COLO668 (cell line): Measurements from ENCODE around the gene MST1.

ENCODE experiments used
- DNase-seq: peaks from one replicate; lab custom pipeline; 2025; ENCODE audit not compliant: unreplicated experiment; lab: John Stamatoyannopoulos, UW

The MST1 gene

GRCh38 chr3:49658711-49659110 is 30.6 kb downstream of the MST1 start:
- no peak for DNase-seq

DNA sequence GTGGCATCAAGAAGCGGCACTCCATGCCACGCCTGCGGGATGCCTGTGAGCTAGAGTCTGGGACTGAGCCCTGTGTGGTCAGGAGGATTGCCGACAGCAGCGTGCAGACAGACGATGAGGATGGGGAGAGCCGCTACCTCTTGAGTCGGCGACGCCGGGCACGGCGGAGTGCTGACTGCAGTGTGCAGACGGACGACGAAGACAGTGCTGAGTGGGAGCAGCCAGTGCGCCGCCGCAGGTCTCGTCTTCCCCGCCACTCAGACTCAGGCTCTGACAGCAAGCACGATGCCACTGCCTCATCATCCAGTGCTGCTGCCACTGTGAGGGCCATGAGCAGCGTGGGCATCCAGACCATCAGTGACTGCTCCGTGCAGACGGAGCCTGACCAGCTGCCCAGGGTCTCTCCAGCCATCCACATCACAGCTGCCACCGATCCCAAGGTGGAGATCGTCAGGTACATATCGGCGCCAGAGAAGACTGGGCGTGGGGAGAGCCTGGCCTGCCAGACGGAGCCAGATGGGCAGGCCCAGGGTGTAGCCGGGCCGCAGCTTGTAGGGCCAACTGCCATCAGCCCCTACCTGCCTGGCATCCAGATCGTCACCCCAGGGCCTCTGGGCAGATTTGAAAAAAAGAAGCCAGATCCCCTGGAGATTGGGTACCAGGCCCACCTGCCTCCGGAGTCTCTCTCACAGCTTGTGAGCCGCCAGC is 31.9 kb downstream of the MST1 start:
- no peak for DNase-seq

DNA sequence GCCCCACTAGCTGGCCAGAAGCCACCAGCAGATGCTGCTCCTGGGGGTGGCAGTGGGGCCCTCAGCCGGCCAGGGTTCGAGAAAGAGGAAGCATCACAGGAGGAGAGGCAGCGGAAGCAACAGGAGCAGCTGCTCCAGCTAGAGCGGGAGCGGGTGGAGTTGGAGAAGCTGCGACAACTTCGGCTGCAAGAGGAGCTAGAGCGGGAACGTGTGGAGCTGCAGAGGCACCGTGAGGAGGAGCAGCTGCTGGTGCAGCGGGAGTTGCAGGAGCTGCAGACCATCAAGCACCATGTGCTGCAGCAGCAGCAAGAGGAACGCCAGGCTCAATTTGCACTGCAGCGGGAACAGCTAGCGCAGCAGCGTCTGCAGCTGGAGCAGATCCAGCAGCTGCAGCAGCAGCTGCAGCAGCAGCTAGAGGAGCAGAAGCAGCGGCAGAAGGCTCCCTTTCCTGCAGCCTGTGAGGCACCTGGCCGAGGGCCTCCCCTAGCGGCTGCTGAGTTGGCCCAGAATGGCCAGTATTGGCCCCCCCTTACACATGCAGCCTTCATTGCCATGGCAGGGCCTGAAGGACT is 32.6 kb downstream of the MST1 start:
- no peak for DNase-seq

DNA sequence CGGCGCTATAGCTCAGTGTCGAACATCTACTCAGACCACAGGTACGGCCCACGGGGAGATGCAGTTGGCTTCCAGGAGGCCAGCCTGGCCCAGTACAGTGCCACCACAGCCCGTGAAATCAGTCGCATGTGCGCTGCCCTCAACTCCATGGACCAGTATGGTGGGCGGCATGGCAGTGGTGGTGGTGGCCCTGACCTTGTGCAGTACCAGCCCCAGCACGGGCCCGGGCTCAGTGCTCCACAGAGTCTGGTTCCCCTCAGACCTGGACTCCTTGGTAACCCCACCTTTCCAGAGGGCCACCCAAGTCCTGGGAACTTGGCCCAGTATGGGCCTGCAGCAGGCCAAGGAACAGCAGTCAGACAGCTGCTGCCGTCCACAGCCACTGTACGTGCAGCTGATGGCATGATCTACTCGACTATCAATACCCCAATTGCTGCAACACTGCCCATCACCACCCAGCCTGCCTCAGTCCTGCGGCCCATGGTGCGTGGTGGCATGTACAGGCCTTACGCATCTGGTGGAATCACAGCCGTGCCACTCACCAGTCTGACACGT is 33.5 kb downstream of the MST1 start:
- DNase-seq = no peak

DNA sequence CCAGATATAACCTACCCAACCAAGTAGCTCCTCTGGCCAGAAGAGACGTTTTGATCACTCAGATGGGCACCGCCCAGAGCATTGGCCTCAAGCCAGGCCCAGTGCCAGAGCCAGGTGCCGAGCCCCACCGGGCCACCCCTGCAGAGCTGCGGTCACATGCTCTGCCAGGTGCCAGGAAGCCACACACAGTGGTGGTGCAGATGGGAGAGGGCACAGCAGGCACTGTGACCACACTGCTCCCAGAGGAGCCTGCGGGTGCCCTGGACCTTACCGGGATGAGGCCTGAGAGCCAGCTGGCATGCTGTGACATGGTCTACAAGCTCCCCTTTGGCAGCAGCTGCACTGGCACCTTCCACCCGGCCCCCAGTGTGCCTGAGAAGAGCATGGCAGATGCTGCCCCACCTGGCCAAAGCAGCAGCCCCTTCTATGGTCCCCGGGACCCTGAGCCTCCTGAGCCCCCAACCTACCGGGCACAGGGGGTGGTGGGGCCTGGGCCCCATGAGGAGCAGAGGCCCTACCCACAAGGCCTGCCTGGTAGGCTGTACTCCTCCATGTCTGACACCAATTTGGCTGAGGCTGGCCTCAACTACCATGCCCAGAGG is 34.2 kb downstream of the MST1 start:
- peak; percentile 84 for DNase-seq

DNA sequence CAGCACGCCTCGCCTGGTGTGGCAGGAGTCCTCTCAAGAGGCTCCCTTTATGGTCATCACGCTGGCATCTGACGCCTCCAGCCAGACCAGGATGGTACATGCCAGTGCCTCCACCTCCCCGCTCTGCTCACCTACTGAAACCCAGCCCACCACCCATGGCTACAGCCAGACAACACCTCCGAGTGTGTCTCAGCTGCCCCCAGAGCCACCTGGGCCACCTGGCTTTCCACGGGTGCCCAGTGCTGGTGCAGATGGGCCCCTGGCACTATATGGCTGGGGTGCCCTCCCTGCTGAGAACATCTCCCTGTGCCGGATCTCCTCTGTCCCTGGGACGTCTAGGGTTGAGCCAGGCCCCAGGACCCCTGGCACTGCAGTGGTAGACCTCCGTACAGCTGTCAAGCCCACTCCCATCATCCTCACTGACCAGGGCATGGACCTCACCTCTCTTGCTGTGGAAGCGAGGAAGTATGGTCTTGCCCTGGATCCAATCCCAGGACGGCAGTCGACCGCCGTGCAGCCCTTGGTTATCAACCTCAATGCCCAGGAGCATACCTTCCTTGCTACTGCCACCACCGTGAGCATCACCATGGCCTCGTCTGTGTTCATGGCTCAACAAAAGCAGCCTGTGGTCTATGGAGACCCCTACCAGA is 35.0 kb downstream of the MST1 start:
- no peak for DNase-seq

DNA sequence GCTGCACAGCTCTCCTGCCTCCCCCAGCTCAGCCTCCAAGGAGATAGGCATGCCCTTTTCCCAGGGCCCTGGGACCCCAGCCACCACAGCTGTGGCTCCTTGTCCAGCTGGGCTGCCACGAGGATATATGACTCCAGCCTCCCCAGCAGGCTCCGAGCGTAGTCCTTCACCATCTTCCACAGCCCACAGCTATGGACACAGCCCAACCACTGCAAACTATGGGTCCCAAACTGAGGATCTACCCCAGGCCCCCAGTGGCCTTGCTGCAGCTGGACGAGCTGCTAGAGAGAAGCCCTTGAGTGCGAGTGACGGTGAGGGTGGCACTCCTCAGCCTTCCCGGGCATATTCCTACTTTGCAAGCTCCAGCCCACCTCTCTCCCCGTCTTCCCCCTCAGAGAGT is 35.7 kb downstream of the MST1 start:
- DNase-seq = no peak

GRCh38 chr3:49652903-49653415 is 36.3 kb downstream of the MST1 start:
- DNase-seq = no peak

GRCh38 chr3:49652218-49652902 is 36.9 kb downstream of the MST1 start:
- DNase-seq = no peak

GRCh38 chr3:49650637-49651036 is 38.6 kb downstream of the MST1 start:
- no peak for DNase-seq

DNA sequence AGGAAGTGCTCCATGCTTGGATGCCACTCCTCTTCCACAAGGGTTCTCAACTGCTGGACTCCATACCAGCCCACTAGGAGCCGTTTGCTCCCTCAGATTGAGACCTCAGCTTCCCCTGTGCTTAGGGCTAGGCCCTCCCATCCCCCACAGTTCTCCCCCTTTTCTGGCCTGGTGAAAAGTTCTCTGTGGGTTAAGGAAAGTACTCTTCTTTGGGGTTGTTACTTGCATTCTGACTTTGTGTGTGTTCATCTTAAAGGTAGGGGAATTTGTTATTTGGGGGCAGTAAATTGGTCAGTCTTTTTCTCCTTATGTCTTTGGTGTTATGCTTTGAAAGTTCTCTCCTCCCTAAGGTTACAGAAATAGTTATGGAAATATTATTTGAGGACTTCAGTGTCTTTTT is 39.1 kb downstream of the MST1 start:
- DNase-seq = no peak

- DNase-seq = no peak
These were observed 39.7 kb downstream of the MST1 start for GRCh38 chr3:49649576-49649975.

GRCh38 chr3:49648354-49649019 is 40.8 kb downstream of the MST1 start:
- DNase-seq = no peak

- DNase-seq = peak; percentile 11
These were observed 41.5 kb downstream of the MST1 start for GRCh38 chr3:49647741-49648140.

DNA sequence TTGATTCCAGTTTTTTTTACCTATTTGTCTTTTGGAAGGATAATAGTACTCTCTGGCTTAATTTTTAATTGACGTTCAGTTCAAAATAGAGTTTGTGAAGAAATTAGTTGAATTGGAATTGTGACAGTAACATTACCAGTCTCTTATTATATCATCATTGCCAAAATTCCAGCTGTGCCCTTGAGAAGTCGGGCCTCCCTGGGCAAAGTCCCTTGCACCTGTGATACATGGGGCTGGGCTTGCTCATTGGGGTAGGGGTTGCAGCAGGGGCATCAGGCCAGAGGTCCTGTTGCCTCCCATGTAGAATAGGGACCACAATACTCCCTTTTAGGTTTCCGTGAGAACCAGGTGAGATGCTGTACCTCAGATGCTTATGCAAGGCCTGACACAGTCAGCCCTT is 43.0 kb downstream of the MST1 start:
- DNase-seq = no peak

DNA sequence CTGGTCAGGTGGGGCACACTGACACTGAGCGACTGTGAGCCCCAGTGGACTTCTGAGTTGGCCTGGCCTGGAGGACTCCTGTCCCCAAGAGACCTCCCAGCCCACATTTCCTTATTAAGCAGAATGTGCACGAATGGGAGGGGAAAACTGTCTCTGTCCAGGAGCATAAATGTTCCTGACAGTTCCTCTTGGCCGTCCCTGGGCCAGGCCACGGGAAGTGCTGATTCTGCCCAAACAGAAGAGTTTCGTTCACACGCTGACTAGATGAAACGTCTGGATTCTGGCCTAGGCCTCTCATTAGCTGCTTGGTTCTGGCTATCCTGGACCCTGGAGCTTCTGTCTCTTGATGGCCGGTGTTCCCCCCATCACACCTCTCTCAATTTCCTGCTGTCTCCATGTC is 44.6 kb downstream of the MST1 start:
- no peak for DNase-seq

GRCh38 chr3:49642708-49643145 is 46.5 kb downstream of the MST1 start:
- DNase-seq = no peak

DNA sequence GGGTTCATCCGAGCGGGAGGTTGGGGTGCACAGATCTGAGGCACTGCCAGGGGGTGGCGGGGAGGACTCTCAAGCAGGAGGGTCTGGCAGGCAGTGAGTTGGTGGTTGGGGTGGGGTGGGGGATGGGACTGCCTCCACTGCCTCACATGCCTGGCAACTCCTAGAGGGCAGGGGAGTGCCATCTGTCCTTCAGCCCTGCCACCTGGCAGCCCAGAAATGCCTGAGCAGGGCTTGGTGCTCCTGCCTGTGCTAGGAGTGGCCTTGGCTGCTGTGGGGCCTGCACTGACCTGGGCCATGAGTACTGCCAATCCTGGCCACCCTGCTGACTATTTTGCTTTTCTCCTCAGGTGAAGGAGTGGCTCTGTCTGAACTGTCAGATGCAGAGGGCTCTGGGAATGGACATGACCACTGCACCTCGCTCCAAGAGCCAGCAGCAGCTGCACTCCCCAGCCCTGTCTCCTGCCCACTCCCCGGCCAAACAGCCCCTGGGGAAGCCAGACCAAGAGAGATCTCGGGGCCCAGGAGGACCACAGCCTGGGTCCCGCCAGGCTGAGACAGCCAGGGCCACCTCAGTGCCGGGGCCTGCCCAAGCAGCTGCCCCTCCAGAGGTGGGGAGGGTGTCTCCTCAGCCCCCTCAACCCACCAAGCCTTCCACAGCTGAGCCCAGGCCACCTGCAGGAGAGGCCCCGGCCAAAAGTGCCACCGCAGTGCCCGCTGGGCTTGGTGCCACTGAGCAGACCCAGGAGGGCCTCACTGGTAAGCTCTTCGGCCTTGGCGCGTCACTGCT is 47.2 kb downstream of the MST1 start:
- DNase-seq = no peak

DNA sequence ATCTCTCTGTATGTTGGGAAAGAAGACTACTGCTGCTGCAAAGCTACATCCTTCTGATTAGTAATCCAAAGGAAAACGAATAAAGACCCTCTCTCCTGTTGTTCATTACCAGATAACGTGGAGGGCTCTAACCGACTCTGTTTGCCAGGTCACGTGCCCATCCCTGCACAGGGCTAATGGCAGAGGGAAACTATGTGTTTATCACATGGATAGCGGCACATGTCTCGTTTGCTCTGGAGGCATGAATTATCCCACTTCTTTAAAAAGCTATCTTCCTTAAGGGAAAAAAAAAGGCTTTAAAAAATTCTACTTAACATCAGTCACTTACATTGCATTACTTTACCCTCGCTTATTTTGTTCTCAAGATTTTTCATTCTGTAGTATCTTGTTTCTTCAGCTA is 48.0 kb downstream of the MST1 start:
- DNase-seq = no peak

DNA sequence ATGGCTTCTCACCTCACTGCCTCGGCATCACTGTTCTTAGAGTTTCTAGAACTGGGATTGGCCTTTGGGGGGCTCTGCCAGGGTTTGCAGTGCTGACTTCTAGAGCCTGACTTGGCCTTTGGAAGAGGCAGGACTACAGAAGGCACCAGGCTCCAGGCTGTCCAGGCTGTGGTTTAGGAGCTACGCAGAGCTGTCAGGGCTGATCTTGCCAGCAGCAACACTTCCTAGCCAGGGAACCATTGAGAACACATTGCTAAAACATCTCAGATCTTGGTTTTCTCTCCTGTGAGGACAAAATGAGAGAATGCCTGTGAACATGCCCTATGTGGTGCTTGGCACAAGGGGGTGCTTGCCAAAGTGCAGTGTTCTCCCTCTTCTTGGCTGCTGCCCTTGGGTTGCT is 49.7 kb downstream of the MST1 start:
- DNase-seq = no peak
